Lung (tissue), 12 donors: ENCODE data around the gene R3HCC1L. TPM values are rescaled to one million over a fixed set of nuclear protein-coding genes. Genes with fewer than 3 reads are reported as not detected.

Experiments used
- ATAC-seq: fragments of 200-7000 bp; cut with Tn5 transposase; one replicate; pipeline ENCODE4 v1.9.1; 2020; ENCODE audit warnings: moderate number of reproducible peaks; ENCODE audit not compliant: insufficient read depth, low FRiP score
- DNase-seq, 3 donors: peaks; one replicate each; pipeline ENCODE4 v3.0.0-alpha.2; 2013 to 2017
- H3K27ac ChIP-seq, 2 donors: one replicate each; pipeline ENCODE4 v1.5.1; 2013; ENCODE audit warnings: mild to moderate bottlenecking in 2 of 2, moderate library complexity in 2 of 2, control low read depth in 1 of 2, inconsistent platforms in 1 of 2, low read depth in 1 of 2, low read length in 1 of 2
- H3K27me3 ChIP-seq, 3 donors: one replicate each; pipeline ENCODE4 v1.5.1; 2013; ENCODE audit warnings: low read length in 2 of 3; ENCODE audit not compliant: control insufficient read depth in 3 of 3, insufficient read depth in 3 of 3
- H3K36me3 ChIP-seq, 4 donors: one replicate each; pipeline ENCODE4 v1.5.1; 2013; ENCODE audit warnings: low read length in 4 of 4, mild to moderate bottlenecking in 1 of 4, moderate library complexity in 1 of 4; ENCODE audit not compliant: control insufficient read depth in 4 of 4, insufficient read depth in 4 of 4
- H3K4me1 ChIP-seq, 5 donors: one replicate each; pipeline ENCODE4 v1.5.1; 2013; ENCODE audit warnings: low read length in 5 of 5, mild to moderate bottlenecking in 2 of 5, moderate library complexity in 1 of 5; ENCODE audit not compliant: control insufficient read depth in 5 of 5, insufficient read depth in 5 of 5
- H3K4me3 ChIP-seq: one replicate; pipeline ENCODE4 v1.5.1; 2013; ENCODE audit warnings: mild to moderate bottlenecking, control low read depth, moderate library complexity
- H3K9ac ChIP-seq, 2 donors: one replicate each; pipeline ENCODE4 v1.5.1; 2013; ENCODE audit warnings: low read length in 2 of 2, control low read depth in 1 of 2; ENCODE audit not compliant: insufficient read depth in 1 of 2
- H3K9me3 ChIP-seq, 4 donors: one replicate each; pipeline ENCODE4 v1.5.1; 2013; ENCODE audit warnings: low read length in 3 of 4, mild to moderate bottlenecking in 1 of 4, moderate library complexity in 1 of 4; ENCODE audit not compliant: control insufficient read depth in 4 of 4, insufficient read depth in 3 of 4
- CTCF ChIP-seq: IDR thresholded peaks from 2 replicates; pipeline ENCODE4 v1.5.1; 2012; ENCODE audit warnings: mild to moderate bottlenecking; ENCODE audit errors: control extremely low read depth, extremely low read depth
- WGBS, 2 donors: extraction: QIAGEN DNeasy Blood & Tissue Kit; methylation state at CpG; one replicate each; pipeline ENCODE4 v1.1.7; 2013; 5-methylcytosine and 5-hydroxymethylcytosine counted together
- polyA plus RNA-seq, 2 donors: library from polyadenylated mRNA; stranded (reverse); fragments of 200-250 nt; gene quantifications; one replicate each; pipeline ENCODE4 v1.2.1, GENCODE V29; 2013
- total RNA-seq, 2 donors: library from RNA; depleted of rRNA in 1 of 2; stranded (reverse); fragments of >200 nt in 1 of 2; gene quantifications; one replicate each; pipeline ENCODE4 v1.2.1, GENCODE V29; 2014 to 2021
- donor health status: control.
- donor health status: control.
- donor health status: Bipolar disorder and iron deficiency.
- donor health status: healthy.
- donor health status: DM: yes; HTN: yes; CAD: no.

Gene R3HCC1L
- total and polyA plus RNA-seq, 4 donors, result 5.0 to 39.4 (median 11.3) TPM

- DNase-seq (no peak), ATAC-seq (no peak)
- H3K4me3 ChIP-seq, result no peak overlapping the region
- no peak overlapping the region for H3K9ac ChIP-seq
- 92 to 95% methylated on average over 2 of the region's 2 CpGs for WGBS, 2 donors
- no peaks in the 10 kb centered on the region for H3K27me3 ChIP-seq
- H3K9me3 ChIP-seq, result peaks cover 0 to 2% (median 0%) of the 10 kb centered on the region in 4 donors
- no peaks in the 10 kb centered on the region for H3K4me1 ChIP-seq
- H3K27ac ChIP-seq, result no peak overlapping the region
- no peak for TF ChIP-seq CTCF
- no peaks in the 10 kb centered on the region for H3K36me3 ChIP-seq
Measured at GRCh38 chr10:98193037-98193436, 58.6 kb downstream of the R3HCC1L start.

GRCh38 chr10:98194633-98195032 is 60.2 kb downstream of the R3HCC1L start:
- H3K27ac ChIP-seq, result no peak overlapping the region

GRCh38 chr10:98195120-98195519 is 60.7 kb downstream of the R3HCC1L start:
- H3K9me3 ChIP-seq, result peaks cover 0 to 2% (median 0%) of the 10 kb centered on the region in 4 donors
- H3K4me3 ChIP-seq, result no peak overlapping the region
- no peaks in the 10 kb centered on the region for H3K27me3 ChIP-seq
- H3K9ac ChIP-seq, result no peak overlapping the region
- H3K4me1 ChIP-seq, result peaks cover 0 to 5% (median 0%) of the 10 kb centered on the region in 5 donors
- H3K27ac ChIP-seq, result no peak overlapping the region
- ATAC-seq (no peak), DNase-seq (no peak)
- no peaks in the 10 kb centered on the region for H3K36me3 ChIP-seq
- TF ChIP-seq CTCF, result no peak
- 86 to 87% methylated on average over 1 of the region's 1 CpG for WGBS, 2 donors

More at GRCh38 chr10:98194633-98195032, 60.2 kb downstream of the R3HCC1L start:
- Histone ChIP-seq H3K4me3 (no peak overlapping the region), H3K9me3 (peaks cover 0 to 2% (median 0%) of the 10 kb centered on the region in 4 donors), H3K27me3 (no peaks in the 10 kb centered on the region), H3K4me1 (peaks cover 0 to 5% (median 0%) of the 10 kb centered on the region in 5 donors), H3K9ac (no peak overlapping the region), H3K36me3 (no peaks in the 10 kb centered on the region)
- DNase-seq (no peak), ATAC-seq (no peak)
- TF ChIP-seq CTCF, result no peak
- 95 to 98% methylated on average over 3 of the region's 3 CpGs for WGBS, 2 donors

GRCh38 chr10:98196985-98197384 is 62.5 kb downstream of the R3HCC1L start:
- WGBS, 2 donors, result 74 to 79% methylated on average over 6 of the region's 6 CpGs
- H3K27me3 ChIP-seq, result no peaks in the 10 kb centered on the region
- H3K4me3 ChIP-seq, result no peak overlapping the region
- DNase-seq (no peak), ATAC-seq (no peak)
- H3K27ac ChIP-seq, result no peak overlapping the region
- H3K9me3 ChIP-seq, result peaks cover 0 to 2% (median 0%) of the 10 kb centered on the region in 4 donors
- no peak overlapping the region for H3K9ac ChIP-seq
- no peak for TF ChIP-seq CTCF
- H3K36me3 ChIP-seq, result no peaks in the 10 kb centered on the region
- H3K4me1 ChIP-seq, result peaks cover 0 to 5% (median 0%) of the 10 kb centered on the region in 5 donors
